HL-60/S4 treated with phorbol 12-myristate 13-acetate at 8.2 ng/mL for 4 days and 3 days (cell line): ENCODE data around the gene MYL5.
"Not testable (repeated sequence)": the region's sequence is repeated elsewhere in the genome, so short reads cannot be mapped to it uniquely, and the experiment has no call there.

Experiments used
- in situ Hi-C: fragments of 300-500 bp; cut with MboI; formaldehyde crosslinking; loops from 2 replicates; pipeline ENCODE4 v1.15.0; 2022; ENCODE audit warnings: low sequenced_read_pairs

Gene MYL5

DNA sequence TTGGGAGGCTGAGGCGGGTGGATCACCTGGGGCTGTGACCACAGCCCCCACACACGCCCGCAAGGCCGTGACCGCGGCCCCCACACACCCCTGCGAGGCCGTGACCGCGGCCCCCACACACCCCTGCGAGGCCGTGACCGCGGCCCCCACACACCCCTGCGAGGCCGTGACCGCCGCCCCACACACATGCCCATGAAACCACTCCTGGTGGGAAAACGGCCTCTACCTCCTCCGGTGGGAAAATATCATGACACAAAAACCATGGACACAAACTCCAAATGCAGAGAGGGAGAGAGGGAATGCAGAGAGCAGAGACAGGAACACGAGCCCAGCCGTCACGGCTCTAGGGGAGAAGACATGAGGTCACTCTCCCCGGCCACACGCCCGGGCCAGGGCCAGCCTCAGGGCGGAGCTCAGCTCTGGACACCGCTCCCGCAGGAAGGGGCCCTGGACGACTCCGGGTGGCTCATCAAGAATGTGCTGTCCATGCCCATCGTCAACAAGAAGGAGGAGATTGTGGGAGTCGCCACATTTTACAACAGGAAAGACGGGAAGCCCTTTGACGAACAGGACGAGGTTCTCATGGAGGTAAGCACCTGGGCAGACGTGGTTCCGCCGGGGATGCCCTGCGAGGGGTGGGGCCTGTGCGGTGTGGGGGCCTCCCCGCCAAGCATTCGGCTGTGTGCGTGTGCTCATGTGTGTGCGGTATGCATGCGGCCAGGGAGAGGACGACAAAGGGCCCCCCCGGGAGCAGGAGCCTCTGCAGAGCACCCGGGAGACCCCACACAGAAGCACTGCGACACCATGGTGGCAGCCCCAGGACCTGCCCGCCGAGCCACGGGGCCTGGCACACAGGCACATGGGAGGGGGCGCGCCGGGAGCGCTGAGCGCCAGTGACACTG lies 17.7 kb upstream of the MYL5 start:
- in situ Hi-C loops, result no loop called here

- in situ Hi-C loops, result no loop called here
Measured at GRCh38 chr4:657338-657833, 17.0 kb upstream of the MYL5 start.

DNA sequence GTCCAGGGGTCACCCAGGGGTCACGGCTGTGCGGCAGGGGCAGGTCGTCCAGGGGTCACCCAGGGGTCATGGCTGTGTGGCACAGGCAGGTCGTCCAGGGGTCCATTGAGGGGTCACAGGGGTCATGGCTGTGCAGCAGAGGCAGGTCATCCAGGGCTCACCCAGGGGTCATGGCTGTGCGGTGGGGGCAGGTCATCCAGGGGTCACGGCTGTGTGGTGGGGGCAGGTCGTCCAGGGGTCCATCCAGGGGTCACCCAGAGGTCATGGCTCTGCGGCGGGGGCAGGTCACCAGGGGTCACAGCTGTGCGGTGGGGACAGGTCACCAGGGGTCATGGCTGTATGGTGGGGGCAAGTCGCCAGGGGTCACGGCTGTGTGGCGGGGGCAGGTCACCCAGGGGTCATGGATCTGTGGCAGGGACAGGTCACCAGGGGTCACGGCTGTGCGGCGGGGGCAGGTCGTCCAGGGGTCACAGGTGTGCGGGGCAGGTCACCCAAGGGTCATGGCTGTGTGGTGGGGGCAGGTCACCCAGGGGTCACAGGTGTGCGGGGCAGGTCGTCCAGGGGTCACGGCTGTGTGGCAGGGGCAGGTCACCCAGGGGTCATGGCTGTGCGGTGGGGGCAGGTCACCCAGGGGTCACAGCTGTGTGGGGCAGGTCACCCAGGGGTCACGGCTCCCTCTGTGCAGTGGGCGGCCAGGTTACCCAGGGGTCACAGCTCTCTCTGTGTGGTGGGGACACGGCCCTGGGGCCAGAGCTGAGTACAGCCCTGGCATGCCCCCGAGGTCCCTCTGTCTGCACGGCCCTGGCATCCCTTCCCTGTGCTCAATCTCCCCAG lies 16.3 kb upstream of the MYL5 start:
- in situ Hi-C loops, result no loop called here

DNA sequence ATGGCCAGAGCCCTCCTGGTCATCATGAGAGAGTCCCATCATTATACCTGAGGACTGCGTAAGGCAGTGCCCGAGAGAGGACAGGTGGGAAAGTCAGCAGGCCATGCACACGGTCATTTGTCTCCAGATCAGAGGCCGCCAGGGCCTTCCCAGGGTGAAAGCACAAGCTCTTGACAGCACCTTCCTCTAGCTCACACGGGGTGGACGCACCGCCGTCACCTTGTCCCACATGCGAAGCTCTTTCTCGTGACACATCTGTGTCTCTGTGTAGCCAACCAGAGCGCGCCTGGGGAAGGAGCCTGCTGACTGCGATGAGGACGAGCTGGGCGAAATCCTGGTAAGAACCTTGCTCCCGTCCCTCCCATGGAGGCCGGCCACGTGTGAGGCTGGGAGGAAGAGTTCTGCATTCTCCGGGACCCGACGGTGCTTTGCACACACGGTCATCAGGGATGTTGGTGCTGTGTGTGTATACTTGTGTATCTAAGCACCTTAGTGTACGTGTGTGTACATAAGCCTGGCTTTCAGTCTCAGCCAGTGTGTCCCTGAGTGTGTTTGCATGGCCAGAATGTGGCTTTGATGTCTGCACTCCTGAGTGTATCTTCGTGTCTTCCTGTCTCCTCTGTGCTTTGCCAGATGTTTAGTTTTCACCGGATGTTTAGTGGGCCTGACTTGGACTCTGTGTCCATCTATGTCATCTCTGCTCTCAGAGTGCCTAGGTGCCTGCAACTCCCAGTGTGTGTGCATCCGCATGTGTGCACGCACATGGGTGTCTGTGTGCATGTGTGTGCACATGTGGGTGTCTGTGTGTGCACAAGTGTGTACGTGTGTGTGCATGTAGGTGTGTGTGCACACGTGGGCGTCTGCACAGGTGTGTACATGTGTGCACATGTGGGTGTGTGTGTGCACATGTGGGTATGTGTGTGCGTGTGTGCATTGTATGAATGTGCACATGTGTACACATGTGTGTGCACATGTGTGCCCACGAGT lies 15.4 kb upstream of the MYL5 start:
- in situ Hi-C loops, result no loop called here

- in situ Hi-C loops, result no loop called here
Measured at GRCh38 chr4:659851-660250, 14.5 kb upstream of the MYL5 start.

- in situ Hi-C loops, result no loop called here
Measured at GRCh38 chr4:660401-660800, 13.9 kb upstream of the MYL5 start.

GRCh38 chr4:661231-661630 lies 13.1 kb upstream of the MYL5 start:
- in situ Hi-C loops, result no loop called here

DNA sequence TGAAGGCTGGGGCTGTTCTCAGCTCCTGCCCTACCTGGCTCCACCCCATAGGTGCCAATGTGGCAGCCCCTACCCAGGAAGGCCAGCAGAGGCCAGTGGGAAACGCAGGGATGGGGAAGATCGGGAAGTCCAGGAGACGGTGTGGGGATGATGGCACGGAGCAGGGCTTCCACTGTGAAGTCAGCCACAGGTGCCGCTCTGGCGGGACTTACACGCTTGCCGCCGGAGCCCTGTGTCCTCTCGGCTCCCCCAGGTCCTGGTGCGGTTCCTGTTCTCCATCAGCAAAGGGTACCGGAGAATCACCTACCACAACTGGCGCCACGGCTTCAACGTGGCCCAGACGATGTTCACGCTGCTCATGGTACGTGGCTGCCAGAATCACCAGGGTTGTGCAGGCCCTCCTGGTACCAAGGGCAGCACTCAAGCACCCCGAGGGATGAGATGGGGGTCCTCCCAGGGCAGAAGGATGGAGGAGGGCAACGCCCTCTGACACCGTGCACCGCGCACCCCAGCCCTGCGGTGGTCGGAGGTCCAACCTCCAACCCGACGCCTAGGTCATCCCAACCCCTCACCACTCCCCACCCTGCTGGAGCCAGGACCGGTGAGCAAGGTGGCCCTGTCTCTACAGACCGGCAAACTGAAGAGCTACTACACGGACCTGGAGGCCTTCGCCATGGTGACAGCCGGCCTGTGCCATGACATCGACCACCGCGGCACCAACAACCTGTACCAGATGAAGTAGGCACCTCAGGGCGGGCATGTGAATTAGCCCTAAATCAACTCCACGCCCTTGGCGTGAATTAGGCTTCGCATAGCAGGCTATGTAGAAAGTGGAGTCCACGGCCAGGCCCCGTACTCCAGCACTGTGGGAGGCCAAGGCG lies 12.2 kb upstream of the MYL5 start:
- in situ Hi-C loops, result no loop called here

- in situ Hi-C loops, result no loop called here
Measured at GRCh38 chr4:663046-663437, 11.3 kb upstream of the MYL5 start.

GRCh38 chr4:663438-664428 lies 10.6 kb upstream of the MYL5 start:
- in situ Hi-C loops, result no loop called here

DNA sequence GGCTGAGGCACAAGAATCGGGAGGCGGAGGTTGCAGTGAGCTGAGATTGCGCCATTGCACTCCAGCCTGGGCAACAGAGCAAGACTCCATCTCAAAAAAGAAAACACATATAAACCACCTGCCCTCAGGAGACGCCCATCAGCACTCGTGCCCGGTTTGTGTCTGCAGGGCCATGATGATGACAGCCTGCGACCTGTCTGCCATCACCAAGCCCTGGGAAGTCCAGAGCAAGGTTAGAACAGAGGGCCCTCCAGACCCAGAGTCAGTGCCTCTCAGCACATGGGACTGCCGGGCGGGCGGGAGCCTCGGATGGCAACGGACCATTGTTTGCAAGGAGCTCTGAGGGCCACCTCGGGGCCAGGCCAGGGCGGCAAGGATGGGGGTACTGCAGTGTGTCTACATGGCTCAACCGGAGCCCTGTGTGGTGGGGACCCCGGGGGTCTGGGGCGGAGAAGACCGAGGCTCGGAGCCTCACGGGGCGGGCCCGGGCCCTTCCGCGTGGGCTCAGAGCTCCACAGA lies 9.6 kb upstream of the MYL5 start:
- in situ Hi-C loops, result no loop called here

GRCh38 chr4:665381-665750 lies 9.0 kb upstream of the MYL5 start:
- in situ Hi-C loops, result no loop called here

GRCh38 chr4:665751-666435 lies 8.4 kb upstream of the MYL5 start:
- in situ Hi-C loops, result no loop called here

DNA sequence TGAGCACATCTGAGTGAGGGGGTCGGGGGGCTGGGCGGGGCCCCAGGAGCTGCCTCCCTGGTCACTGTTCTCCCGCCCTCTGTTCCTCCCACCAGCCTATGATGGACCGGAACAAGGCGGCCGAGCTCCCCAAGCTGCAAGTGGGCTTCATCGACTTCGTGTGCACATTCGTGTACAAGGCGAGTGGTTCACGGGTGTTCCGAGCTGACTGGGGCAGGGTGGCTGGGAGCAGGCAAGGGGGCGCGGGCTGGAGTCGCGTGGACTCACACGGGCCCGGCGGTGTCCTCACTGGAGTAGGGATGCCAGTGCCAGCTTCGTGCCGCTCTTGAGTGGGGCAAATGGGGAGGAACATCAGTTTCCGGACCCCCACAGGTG lies 7.9 kb upstream of the MYL5 start:
- in situ Hi-C loops, result no loop called here

GRCh38 chr4:666822-667544 lies 7.4 kb upstream of the MYL5 start:
- in situ Hi-C loops, result no loop called here

DNA sequence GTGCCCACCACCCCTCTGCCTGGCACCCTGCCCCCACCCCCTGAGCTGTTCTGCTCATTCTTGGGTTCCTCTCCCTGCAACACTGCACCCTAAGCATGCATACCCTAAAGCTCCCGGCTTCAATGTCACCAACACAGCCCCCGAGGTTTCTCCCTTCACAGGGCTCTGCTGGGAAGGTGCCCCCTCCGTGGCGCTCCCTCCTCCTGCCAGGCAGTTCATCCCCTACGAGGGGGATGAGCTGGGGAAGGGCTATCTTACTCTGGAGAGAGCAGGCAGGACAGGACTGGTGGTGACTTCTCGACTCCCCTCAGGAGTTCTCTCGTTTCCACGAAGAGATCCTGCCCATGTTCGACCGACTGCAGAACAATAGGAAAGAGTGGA lies 6.8 kb upstream of the MYL5 start:
- in situ Hi-C loops, result no loop called here

DNA sequence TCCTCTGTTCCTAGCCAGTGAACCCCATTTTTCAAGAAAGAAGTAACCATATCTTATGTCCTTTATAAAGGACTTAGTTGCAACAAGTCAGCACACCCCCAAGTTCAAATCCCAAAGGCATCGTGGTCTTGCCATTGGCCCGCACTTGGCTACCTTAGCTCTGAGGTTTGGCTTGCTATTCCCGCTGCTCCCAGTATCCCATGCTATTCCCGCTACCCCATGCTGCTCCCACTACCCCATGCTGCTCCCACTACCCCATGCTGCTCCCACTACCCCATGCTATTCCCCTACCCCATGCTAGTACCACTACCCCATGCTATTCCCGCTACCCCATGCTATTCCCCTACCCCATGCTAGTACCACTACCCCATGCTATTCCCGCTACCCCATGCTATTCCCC lies 6.1 kb upstream of the MYL5 start:
- in situ Hi-C loops, result not testable (repeated sequence)
